SK-N-SH treated with all-trans-retinoic acid at 6 μM for 48 hours (cell line): ENCODE measurements around the gene ACCS.

Source experiments
- CSDC2 ChIP-seq: fragments of 250-450 bp; sonication (Bioruptor Pico); IDR thresholded peaks from 2 replicates; pipeline ENCODE4 v1.5.0; 2020; ENCODE audit warnings: mild to moderate bottlenecking, moderate library complexity
- RARB ChIP-seq: fragments of 250-450 bp; sonication (Bioruptor Pico); IDR thresholded peaks from 2 replicates; pipeline ENCODE4 v1.8.0; 2021; ENCODE audit warnings: mild to moderate bottlenecking, moderate library complexity
- TSHZ2 ChIP-seq: fragments of 250-450 bp; sonication (Bioruptor Pico); IDR thresholded peaks from 2 replicates; pipeline ENCODE4 v1.5.0; 2020; ENCODE audit warnings: mild to moderate bottlenecking, moderate library complexity
- ZC3H10 ChIP-seq: fragments of 250-450 bp; sonication (Bioruptor Pico); IDR thresholded peaks from 2 replicates; pipeline ENCODE4 v1.5.1; 2021; ENCODE audit warnings: mild to moderate bottlenecking, moderate library complexity
- ZFP3 ChIP-seq: fragments of 250-450 bp; sonication (Bioruptor Pico); IDR thresholded peaks from 2 replicates; pipeline ENCODE4 v1.5.0; 2020; ENCODE audit warnings: mild to moderate bottlenecking, moderate library complexity

DNA sequence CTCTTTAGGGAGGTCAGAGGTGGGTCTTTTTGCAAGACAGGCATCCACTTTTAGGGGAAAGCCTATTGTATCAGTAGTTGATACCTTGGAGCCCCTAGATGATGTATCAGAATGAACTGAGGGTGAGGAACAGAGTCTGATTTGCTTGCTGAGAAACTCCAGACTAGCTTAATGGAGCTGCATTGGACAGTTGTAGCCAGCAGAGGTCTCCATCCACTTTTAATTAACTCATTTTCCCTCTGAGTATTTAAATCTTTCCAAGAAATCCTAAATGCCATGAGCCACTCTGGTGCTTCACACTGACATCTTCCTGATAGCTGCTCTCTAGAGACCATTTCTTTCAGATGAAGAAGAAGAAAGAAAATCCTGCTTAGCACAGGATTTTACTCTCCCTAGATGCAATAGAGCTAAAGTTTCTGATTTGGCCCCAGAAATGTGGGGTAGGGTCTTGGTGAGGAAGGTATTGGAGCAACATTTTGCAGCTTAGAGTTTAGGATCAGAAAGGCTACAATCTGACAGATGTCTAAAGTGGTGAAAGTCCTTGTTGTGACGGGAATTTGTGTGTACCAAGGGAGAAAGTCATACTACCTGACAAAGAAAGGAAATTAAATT lies 67.4 kb downstream of the ACCS start:
- TF ChIP-seq ZFP3 (CRISPR knock-in tag): no peak
- TF ChIP-seq ZC3H10: no peak
- TF ChIP-seq TSHZ2 (CRISPR knock-in tag): no peak
- no peak for TF ChIP-seq RARB (CRISPR knock-in tag)
- TF ChIP-seq CSDC2: no peak
